ENCODE results near the gene SMPDL3A.

The SMPDL3A gene

DNA sequence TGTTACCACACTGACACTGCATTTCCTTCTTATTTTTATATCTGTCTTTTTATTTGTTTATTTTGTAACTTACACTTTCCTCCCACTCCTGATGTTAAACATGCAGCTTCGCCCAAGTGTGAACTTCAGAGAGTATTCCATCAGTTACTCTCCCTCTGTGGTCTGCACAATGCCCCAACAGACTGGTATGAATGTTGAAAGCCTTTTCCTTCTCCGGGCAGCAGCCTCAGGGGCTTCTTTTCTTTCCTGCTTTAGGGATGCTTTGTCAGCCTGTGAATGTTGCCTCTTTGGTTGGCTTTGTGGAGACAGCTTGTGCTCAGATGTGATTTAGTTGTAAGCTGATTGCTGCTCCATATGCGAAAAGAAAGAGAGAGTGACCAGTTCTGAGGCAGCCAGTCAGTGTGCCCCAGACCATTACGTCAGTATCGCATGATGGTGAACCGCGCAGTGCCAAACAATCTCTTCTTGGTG lies 44.0 kb downstream of the SMPDL3A start:
- CTCF ChIA-PET = interaction anchor here (1.3 to 2.4 kb wide), 2 partner anchors 11 to 102 kb away, joined by 3 to 10 read pairs; no protein-coding TSS in a partner anchor
- DNase-seq (ENCODE audit: extremely low spot score) = no peak
- TF ChIP-seq, protein P1, sequence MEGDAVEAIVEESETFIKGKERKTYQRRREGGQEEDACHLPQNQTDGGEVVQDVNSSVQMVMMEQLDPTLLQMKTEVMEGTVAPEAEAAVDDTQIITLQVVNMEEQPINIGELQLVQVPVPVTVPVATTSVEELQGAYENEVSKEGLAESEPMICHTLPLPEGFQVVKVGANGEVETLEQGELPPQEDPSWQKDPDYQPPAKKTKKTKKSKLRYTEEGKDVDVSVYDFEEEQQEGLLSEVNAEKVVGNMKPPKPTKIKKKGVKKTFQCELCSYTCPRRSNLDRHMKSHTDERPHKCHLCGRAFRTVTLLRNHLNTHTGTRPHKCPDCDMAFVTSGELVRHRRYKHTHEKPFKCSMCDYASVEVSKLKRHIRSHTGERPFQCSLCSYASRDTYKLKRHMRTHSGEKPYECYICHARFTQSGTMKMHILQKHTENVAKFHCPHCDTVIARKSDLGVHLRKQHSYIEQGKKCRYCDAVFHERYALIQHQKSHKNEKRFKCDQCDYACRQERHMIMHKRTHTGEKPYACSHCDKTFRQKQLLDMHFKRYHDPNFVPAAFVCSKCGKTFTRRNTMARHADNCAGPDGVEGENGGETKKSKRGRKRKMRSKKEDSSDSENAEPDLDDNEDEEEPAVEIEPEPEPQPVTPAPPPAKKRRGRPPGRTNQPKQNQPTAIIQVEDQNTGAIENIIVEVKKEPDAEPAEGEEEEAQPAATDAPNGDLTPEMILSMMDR (IDR thresholded peaks at IDR 0.05; ENCODE audit: control extremely low read depth, extremely low read depth, low read depth, missing control alignments) = no peak
- POLR2A ChIA-PET = no interaction called here

DNA sequence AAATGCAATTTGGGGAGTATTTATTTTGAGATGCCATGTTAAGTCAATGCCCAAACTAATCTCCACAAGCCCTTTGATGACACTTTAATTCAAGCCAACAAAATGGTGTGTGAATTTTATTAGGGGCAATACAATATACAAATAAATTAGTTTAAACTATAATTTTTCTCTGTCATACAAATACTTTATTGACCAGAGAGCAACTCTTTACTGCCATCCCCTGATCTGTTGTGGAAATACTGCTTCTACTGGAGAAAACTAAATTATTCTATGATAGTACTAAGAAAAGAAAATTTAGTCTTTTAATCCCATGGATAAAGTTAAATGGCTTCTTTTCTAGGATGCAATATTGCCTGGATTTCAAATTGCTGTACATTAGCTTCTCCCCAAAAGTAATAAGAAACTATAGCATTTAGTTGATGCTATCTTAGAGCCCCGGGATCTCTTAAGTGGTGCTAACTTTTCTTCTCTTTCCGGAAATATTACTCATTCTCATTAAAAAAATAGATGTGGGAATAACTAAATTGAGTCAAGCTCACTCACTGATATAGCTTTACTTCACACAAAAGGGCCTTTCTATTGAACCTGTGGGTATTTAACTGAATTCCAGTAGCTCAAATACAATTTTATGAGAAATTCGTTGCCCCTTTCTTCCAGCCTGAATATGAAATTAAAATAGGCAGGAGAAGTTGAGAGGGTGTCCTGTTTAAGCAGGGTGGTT lies 49.2 kb downstream of the SMPDL3A start:
- TF ChIP-seq, protein P1 (IDR thresholded peaks at IDR 0.05; ENCODE audit: control extremely low read depth, extremely low read depth, low read depth, missing control alignments) = no peak
- DNase-seq (ENCODE audit: extremely low spot score) = peak; percentile 10
- ChIA-PET POLR2A (no interaction called here), CTCF (interaction anchor here (1.0 to 2.7 kb wide), 19 partner anchors 8 to 346 kb away, joined by 3 to 90 read pairs (median 7); partner anchors contain the start of gene SMPDL3A)

DNA sequence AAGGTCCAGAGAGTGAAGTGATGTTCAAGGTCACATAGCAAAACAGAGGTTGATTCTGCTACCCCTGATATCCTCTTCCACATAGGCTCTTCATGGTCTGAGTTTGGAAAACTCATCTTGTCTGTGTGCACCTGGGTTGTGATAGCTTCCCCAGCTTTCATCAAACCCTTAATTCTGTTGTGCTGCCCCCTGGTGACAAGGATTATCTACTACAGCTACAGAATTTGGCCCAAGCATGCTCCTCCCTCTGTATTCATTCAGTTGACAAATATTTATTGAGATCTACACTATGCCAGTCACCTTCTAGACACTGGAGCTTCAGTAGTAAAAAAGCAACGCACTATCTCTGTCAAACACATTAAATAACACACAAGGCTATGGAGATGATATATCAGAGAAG lies 50.4 kb downstream of the SMPDL3A start:
- CTCF ChIA-PET = interaction anchor here (0.6 to 2.7 kb wide), 32 partner anchors 9 to 351 kb away, joined by 3 to 90 read pairs (median 5); partner anchors contain the start of gene SMPDL3A
- POLR2A ChIA-PET = no interaction called here
- TF ChIP-seq, protein P1 (IDR thresholded peaks at IDR 0.05; ENCODE audit: control extremely low read depth, extremely low read depth, low read depth, missing control alignments) = peak; percentile 70
- DNase-seq (ENCODE audit: extremely low spot score) = peak; percentile 67

DNA sequence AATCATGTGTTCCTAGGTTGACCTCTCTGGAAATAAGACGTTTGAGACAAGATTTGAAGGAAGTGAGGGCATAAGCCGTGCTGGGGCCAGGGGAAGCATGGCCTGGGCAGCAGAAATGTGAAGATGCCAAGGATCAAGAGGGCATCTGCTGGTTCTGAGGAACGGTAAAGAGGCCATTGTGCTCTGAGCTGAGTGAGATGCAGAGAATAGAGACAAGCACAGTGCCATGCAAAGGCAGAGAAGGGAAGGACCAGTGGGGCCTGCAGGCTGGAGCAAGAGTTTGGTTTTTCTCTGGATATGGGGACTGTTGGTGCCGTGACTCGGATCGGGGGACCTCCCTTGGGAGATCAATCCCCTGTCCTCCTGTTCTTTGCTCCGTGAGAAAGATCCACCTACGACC lies 50.8 kb downstream of the SMPDL3A start:
- CTCF ChIA-PET = interaction anchor here (1.0 to 2.7 kb wide), 27 partner anchors 10 to 352 kb away, joined by 3 to 90 read pairs (median 5); partner anchors contain the start of gene SMPDL3A
- POLR2A ChIA-PET = no interaction called here
- DNase-seq (ENCODE audit: extremely low spot score) = no peak
- TF ChIP-seq, protein P1 (IDR thresholded peaks at IDR 0.05; ENCODE audit: control extremely low read depth, extremely low read depth, low read depth, missing control alignments) = no peak

DNA sequence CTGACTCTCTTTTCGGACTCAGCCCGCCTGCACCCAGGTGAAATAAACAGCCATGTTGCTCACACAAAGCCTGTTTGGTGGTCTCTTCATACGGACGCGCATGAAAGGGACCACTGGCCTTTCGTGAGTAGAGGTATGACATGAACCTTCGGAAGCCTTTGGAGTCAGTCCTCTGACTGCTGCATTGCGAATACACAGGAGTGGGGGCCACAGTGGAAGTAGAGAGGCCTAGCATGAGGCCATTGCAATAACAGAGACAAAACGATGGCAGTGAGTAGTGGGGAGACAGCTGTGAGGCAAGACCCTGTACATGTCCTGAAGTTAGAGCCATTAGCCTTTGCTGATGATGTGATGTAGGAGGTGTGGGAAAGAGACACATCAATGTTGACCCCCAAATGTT lies 56.4 kb downstream of the SMPDL3A start:
- POLR2A ChIA-PET = no interaction called here
- CTCF ChIA-PET = interaction anchor here (0.7 kb wide), 1 partner anchor 115 kb away, joined by 3 read pairs; no protein-coding TSS in a partner anchor
- no peak for DNase-seq (ENCODE audit: extremely low spot score)
- TF ChIP-seq, protein P1 (IDR thresholded peaks at IDR 0.05; ENCODE audit: control extremely low read depth, extremely low read depth, low read depth, missing control alignments) = no peak

DNA sequence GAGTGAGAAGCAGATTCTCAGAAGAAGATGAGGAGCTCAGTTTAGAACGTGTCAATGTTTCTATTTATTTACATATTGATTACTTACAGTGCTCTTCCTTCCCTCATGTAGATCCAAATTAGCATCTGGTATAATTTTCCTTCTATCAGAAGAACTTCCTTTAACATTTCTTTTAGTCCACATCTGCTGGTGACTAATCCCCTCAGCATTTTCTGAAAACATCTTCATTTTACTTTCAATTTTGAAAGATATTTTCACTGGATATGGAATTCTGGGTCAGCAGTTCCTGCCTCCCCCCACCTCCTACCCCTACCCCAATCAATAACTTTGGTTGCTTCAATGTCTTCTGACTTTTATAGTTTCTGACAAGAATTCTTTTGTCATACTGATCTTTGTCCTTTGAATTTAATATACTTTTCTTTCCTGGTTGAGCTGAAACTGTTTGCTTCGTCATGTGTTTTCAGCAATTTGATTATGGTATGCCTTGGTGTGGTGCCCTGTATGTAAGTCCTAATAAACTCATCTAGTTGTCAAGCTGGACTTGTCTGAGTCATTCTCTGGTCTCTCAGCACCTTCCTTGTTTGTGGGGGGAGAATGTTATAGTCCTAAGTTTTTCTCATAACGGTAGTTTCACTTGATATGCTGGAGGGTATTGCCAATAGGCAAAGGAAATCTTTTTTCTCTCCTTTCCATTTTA lies 57.0 kb downstream of the SMPDL3A start:
- ChIA-PET POLR2A (no interaction called here), CTCF (interaction anchor here (0.7 kb wide), 1 partner anchor 116 kb away, joined by 3 read pairs; no protein-coding TSS in a partner anchor)

More for the DNA sequence above, 57.0 kb downstream of the SMPDL3A start:
- TF ChIP-seq, protein P1 (IDR thresholded peaks at IDR 0.05; ENCODE audit: control extremely low read depth, extremely low read depth, low read depth, missing control alignments) = no peak
- no peak for DNase-seq (ENCODE audit: extremely low spot score)

Measured in GM10248 (cell line).